Measurements from ENCODE around the gene ATP6V1A.
"Not testable (repeated sequence)": the region's sequence is repeated elsewhere in the genome, so short reads cannot be mapped to it uniquely, and the experiment has no call there.

Gene ATP6V1A

GRCh38 chr3:113812854-113813253 lies 66.0 kb downstream of the ATP6V1A start:
- in situ Hi-C loops (cut with MboI; ENCODE audit: low sequenced_read_pairs) = no loop called here

DNA sequence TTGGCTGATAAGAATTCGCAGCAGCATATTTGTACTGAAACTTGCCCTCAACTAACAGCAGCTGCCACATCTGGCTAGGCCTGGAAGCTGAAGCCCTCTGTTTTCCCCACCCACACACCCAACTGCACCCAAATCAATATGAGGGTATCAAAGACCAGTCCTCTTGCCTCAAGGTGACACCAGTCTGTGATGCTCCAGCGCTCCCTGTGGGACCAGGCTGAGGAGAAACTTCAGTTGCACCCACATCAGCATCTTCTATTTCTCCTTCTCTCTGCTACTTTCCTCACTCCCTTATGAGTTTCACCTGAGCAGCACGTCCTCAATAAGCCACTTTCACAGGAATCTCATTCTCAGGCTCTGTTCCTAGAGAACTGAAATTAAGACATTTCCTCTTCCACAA lies 73.0 kb downstream of the ATP6V1A start:
- in situ Hi-C loops (cut with MboI; ENCODE audit: low sequenced_read_pairs) = no loop called here

GRCh38 chr3:113825090-113825489 lies 78.3 kb downstream of the ATP6V1A start:
- in situ Hi-C loops (cut with MboI; ENCODE audit: low sequenced_read_pairs) = no loop called here

- in situ Hi-C loops (cut with MboI; ENCODE audit: low sequenced_read_pairs) = no loop called here
Measured at GRCh38 chr3:113828600-113828999, 81.8 kb downstream of the ATP6V1A start.

- in situ Hi-C loops (cut with MboI; ENCODE audit: low sequenced_read_pairs) = no loop called here
Measured at GRCh38 chr3:113829576-113830354, 82.9 kb downstream of the ATP6V1A start.

- in situ Hi-C loops (cut with MboI; ENCODE audit: low sequenced_read_pairs) = no loop called here
Measured at GRCh38 chr3:113831103-113831355, 84.2 kb downstream of the ATP6V1A start.

DNA sequence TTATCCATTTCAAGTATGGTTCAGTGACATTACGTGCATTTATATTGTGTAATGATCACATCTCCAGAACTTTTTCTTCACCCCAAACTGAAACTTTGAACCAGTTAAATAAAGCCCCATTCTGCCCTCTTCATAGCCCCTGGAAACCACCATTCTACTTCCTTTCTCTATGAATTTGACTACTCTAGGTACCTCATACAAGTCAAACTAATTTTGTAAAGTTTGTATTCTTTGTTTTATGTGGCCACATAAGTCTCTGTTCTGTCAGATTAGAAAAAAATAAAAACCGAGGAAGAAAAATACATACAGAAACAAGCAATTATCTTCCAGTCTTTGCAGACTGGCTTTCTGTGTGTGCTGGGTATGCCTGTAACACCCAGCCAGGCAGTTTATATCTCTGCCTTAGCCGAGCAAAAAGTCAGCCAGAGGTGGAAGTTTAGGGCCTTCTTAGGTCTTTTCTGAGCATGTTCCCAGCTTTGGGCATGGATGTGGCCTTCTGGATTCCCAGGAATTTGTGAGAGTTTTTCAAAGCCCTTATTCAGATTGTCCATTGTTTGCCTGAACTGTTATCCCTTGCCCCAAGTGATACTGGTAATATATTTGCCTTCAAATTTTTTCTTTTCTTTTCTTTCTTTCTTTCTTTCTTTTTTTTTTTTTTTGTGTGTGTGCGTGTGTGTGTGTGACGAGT lies 85.8 kb downstream of the ATP6V1A start:
- in situ Hi-C loops (cut with MboI; ENCODE audit: low sequenced_read_pairs) = no loop called here

GRCh38 chr3:113834983-113835382 lies 88.1 kb downstream of the ATP6V1A start:
- in situ Hi-C loops (cut with MboI; ENCODE audit: low sequenced_read_pairs) = no loop called here

GRCh38 chr3:113838631-113839209 lies 91.9 kb downstream of the ATP6V1A start, which contains the start of gene GRAMD1C:
GRAMD1C (plus strand) TSS chr3:113838788; CDS start chr3:113838910, 122 bp downstream.
- in situ Hi-C loops (cut with MboI; ENCODE audit: low sequenced_read_pairs) = no loop called here

DNA sequence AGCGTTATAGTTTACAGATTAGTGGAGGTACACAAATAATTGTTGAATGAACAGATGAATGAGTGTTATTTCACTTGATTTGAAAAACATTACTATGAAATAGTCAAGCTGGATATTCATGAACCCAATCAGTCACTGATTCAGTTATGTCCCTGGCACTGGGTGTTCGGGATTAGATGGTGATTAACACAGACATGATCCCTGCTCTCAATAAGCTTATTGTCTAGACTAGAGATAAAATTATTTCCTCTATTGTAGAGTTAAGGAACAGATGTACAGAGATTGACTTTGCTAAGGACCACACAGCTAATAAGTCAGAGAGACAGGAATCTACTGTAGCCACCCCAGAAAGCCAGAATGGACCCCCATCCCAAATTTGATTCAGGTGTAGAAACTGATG lies 92.7 kb downstream of the ATP6V1A start:
- in situ Hi-C loops (cut with MboI; ENCODE audit: low sequenced_read_pairs) = no loop called here

- in situ Hi-C loops (cut with MboI; ENCODE audit: low sequenced_read_pairs) = no loop called here
Measured at GRCh38 chr3:113844622-113845222, 97.9 kb downstream of the ATP6V1A start.

DNA sequence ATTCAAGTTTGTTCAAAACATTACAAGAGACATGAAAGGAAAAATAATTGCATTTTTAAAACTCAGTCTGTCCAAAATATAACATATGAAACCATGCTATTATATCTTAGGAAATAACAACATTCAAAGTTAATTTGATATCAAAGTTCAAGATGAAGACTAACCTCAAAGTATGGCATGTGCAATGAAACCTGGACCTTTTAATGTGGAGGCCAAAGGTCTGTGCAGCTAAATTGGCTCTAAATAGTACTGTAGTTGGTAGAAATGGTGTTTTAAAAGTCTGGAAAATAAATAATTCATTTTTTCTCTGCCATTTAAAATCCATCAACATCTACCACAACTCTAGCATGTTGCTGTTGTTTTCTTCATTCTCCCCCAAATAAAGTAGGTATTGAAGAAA lies 100.4 kb downstream of the ATP6V1A start:
- in situ Hi-C loops (cut with MboI; ENCODE audit: low sequenced_read_pairs) = no loop called here

DNA sequence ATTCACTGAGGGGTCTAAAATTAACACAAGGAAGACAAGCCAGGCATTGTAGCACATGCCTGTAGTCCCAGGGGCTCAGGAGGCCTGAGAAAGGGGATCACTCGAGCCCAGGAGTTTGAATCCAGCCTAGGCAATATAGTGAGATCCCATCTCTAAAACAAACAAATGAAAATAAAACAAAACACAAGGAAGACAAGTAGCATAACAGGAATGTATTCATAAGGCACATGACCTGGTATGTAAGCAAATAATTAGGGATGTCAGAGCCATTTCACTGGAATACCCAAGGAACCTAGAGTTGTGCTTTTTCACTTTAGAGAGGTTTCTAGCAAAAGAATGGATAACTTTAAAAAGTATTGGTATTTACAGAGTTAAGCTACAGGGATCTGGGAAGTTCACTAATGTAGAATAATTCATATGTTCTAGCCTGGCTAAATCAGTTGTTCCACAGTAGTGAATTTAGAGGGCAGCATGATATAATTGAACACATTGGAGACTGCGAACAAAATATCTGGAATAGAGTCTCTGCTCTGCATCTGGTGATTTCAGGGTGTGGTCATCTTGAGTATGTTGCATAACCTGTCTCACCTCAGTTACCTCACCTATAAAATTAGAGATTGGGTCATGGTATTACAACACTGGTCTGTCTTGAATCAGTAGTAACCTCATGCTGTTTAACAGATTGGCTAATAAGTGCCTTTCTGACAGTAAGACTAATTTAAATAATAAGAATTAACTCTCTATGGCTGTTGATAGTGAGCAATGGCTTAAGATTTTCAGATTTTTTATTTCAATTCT lies 101.0 kb downstream of the ATP6V1A start:
- in situ Hi-C loops (cut with MboI; ENCODE audit: low sequenced_read_pairs) = no loop called here

DNA sequence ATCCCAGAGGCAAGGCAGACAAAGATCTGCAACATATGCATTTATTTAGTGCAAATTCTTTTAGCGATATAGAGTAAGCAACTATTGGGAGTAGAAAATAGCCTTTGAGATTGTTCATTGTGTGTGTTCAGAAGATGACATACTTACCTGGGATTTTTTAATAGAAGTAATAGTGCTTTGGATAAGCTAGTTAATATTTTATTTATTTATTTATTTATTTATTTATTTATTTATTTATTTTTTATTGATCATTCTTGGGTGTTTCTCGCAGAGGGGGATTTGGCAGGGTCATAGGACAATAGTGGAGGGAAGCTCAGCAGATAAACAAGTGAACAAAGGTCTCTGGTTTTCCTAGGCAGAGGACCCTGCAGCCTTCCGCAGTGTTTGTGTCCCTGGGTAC lies 102.2 kb downstream of the ATP6V1A start:
- in situ Hi-C loops (cut with MboI; ENCODE audit: low sequenced_read_pairs) = not testable (repeated sequence)

- in situ Hi-C loops (cut with MboI; ENCODE audit: low sequenced_read_pairs) = not testable (repeated sequence)
Measured at GRCh38 chr3:113849841-113850240, 103.0 kb downstream of the ATP6V1A start.

DNA sequence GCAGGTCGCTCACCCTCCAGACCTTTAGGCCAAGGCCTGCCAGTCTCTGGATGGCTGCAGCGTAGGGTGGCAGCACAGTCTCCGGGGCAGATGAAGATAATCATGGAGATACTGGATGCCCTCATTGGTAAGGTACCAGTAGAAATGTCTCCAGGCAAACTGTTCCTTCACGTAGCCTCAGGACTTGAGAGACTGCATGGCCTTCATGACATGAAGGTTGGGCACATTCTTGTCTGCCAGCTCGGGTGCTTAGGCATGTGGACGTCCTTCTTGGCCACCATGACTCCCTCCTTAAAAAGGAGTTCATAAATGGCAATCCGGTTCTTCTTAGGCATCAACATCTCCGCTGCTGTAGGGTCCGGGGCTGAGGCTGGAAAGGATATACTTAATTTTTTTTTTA lies 103.6 kb downstream of the ATP6V1A start:
- in situ Hi-C loops (cut with MboI; ENCODE audit: low sequenced_read_pairs) = not testable (repeated sequence)

GRCh38 chr3:113852506-113852905 lies 105.7 kb downstream of the ATP6V1A start:
- in situ Hi-C loops (cut with MboI; ENCODE audit: low sequenced_read_pairs) = no loop called here
